GM18505 (cell line): Measurements from ENCODE around the gene RXRA.

Experiments used
- ATAC-seq: cut with Tn5 transposase; IDR thresholded peaks from one replicate; pipeline ENCODE4 v1.9.1; 2021; ENCODE audit not compliant: unreplicated experiment
- POLR2A ChIP-seq: IDR thresholded peaks from 4 replicates; pipeline ENCODE4 v1.6.1; 2011; ENCODE audit warnings: borderline replicate concordance; ENCODE audit not compliant: insufficient read depth, insufficient read length; ENCODE audit errors: extremely low read depth

Gene RXRA

DNA sequence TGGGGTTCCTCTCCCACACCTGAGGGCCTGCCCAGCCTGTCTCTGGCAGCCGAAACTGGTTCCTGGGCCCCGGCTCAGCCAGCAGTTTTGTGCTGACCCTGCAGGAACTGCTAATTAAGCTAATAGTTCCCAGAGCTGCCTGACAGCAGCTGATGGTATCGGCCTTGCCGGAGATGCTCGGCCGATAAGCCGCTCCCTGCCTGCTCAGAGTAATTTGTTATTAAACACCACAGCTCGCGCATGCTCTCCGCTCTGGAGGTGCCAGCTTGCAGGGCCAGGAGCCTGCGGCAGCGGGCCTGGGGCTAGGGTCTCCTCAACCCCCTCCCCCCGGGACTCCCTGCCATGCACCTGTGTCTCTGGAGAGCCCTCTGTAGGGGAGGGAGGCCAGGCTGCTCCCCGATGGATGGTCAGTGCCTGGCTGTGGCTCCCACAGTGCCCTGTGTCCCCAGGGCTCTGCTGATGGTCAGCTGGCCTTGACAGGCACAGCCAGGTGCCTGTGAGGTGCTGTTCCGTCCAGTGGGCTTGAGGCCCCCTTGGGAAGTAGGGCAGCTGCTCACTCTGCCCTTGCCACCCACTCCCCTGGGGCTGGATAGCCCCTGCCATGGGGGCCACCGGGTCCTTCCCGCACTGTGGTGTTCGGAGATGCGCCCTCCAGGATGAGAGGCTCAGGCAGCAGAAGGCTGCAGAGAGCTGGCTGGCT is 41.7 kb downstream of the RXRA start:
- no peak for TF ChIP-seq POLR2A
- no peak for ATAC-seq

GRCh38 chr9:134368571-134368970 is 42.3 kb downstream of the RXRA start:
- ATAC-seq: no peak
- TF ChIP-seq POLR2A: no peak

- TF ChIP-seq POLR2A: no peak
- no peak for ATAC-seq
Measured at GRCh38 chr9:134369416-134370212, 43.4 kb downstream of the RXRA start.

DNA sequence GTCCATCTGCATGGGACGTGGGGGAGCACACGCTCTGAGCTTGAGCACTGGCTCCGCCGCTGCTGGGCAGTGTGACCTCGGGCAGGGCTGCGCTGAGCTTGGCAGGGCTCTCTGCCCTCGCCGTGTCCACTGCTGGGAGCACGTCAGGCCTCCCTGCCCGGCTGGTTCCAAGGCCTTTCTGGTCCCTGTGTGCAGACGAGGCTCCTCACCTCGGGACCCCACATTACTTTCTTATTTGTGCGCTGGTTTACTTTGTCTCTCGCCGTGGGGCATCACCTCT is 43.9 kb downstream of the RXRA start:
- no peak for TF ChIP-seq POLR2A
- no peak for ATAC-seq

- TF ChIP-seq POLR2A: no peak
- no peak for ATAC-seq
Measured at GRCh38 chr9:134370638-134371037, 44.4 kb downstream of the RXRA start.

DNA sequence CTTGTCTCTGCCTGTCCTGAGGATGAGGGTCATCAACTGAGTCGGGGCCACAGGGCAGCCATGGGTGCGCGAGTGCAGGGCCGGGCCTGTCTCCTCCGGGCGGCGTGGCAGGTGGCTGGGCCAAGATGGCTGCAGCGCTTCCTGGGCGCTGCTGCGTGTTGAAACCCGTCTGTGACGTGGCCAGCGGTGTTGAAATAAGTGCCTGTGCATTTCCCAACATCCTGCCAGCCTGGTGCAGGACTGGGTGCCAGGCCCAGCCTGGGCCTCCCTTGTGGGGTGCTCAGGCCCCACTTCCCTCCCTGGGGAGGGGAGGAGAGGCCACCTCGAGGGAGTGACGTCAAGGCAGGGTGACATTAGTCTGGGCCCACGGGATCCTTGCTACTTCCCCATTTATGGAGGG is 45.5 kb downstream of the RXRA start:
- no peak for TF ChIP-seq POLR2A
- no peak for ATAC-seq

DNA sequence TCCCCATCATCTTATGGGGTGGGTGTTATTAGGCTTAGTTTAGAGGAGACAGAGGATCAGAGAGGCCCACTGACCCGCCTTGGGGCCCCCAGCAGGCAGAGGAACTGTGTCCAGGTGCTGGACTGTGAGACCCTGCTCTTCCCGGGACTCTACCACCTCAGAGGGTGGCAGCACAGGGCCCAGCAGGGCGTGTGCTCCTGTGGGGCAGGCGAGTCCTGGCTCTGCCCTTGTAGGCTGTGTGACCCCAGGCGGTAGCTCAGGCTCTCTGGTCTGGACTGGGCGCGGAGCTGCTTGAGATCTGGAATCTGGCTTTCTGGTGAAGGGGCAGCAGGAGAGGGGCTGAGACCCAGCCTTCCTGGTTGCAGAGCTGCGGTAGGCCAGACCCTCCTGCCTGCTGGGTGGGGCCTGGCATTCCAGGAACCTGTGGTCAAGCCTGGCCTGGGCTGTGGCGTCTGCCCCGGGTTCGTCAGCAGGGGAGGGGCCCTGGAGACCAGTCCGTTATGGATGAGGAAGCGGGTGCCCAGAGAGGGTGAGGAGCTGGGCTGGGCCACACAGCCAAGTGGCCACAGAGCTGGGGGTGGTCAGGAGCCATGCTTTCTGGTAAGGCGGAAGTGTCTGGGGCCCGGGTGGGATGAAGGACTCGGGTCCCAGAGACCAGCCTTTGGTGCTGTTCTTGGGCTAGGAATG is 46.5 kb downstream of the RXRA start:
- no peak for ATAC-seq
- TF ChIP-seq POLR2A: no peak

- ATAC-seq: no peak
- no peak for TF ChIP-seq POLR2A
Measured at GRCh38 chr9:134373269-134373668, 47.0 kb downstream of the RXRA start.

- no peak for ATAC-seq
- no peak for TF ChIP-seq POLR2A
Measured at GRCh38 chr9:134373953-134374300, 47.7 kb downstream of the RXRA start.

GRCh38 chr9:134374301-134375010 is 48.2 kb downstream of the RXRA start:
- ATAC-seq: no peak
- TF ChIP-seq POLR2A: no peak

GRCh38 chr9:134375011-134375390 is 48.7 kb downstream of the RXRA start:
- ATAC-seq: no peak
- TF ChIP-seq POLR2A: no peak

GRCh38 chr9:134375430-134376385 is 49.5 kb downstream of the RXRA start:
- no peak for TF ChIP-seq POLR2A
- ATAC-seq: no peak
